Smooth muscle cell (in vitro differentiated cells): ENCODE data around the gene ST7L. TPM values are rescaled to one million over a fixed set of nuclear protein-coding genes. Genes with fewer than 3 reads are reported as not detected.

Experiments
- DNase-seq: peaks from one replicate; lab custom pipeline; 2025; ENCODE audit not compliant: unreplicated experiment; lab: John Stamatoyannopoulos, UW
- H2AFZ ChIP-seq: fragments of 200-600 bp; sonication (generic); 2 replicates; pipeline ENCODE4 v1.6.0; 2016; ENCODE audit warnings: antibody characterized with exemption, low read depth, mild to moderate bottlenecking
- H3F3A ChIP-seq: fragments of 200-600 bp; sonication (generic); 2 replicates; pipeline ENCODE4 v1.6.0; 2017; ENCODE audit warnings: antibody characterized with exemption, low read depth
- H3K27ac ChIP-seq: fragments of 200-600 bp; sonication (generic); 2 replicates; pipeline ENCODE4 v1.5.1; 2016; ENCODE audit warnings: low read depth, mild to moderate bottlenecking
- H3K27me3 ChIP-seq: fragments of 200-600 bp; sonication (generic); 2 replicates; pipeline ENCODE4 v1.6.1; 2016; ENCODE audit warnings: low read depth, mild to moderate bottlenecking
- H3K36me3 ChIP-seq: fragments of 200-600 bp; sonication (generic); 2 replicates; pipeline ENCODE4 v1.5.1; 2016; ENCODE audit warnings: low read depth
- H3K4me1 ChIP-seq: fragments of 200-600 bp; sonication (generic); 2 replicates; pipeline ENCODE4 v1.5.1; 2016; ENCODE audit warnings: low read depth
- H3K4me2 ChIP-seq: fragments of 200-600 bp; sonication (generic); 2 replicates; pipeline ENCODE4 v1.6.0; 2016; ENCODE audit warnings: mild to moderate bottlenecking
- H3K4me3 ChIP-seq: fragments of 200-600 bp; sonication (generic); 2 replicates; pipeline ENCODE4 v1.5.1; 2016; ENCODE audit warnings: mild to moderate bottlenecking
- H3K79me2 ChIP-seq: fragments of 200-600 bp; sonication (generic); 2 replicates; pipeline ENCODE4 v1.6.0; 2016; ENCODE audit warnings: low read depth, mild to moderate bottlenecking
- H3K9ac ChIP-seq: fragments of 200-600 bp; sonication (generic); 2 replicates; pipeline ENCODE4 v1.6.0; 2016; ENCODE audit warnings: low read depth
- H3K9me3 ChIP-seq: fragments of 200-600 bp; sonication (generic); replicated peaks from 2 replicates; pipeline ENCODE4 v1.5.1; 2016; ENCODE audit warnings: low read depth
- H4K20me1 ChIP-seq: fragments of 200-600 bp; sonication (generic); 2 replicates; pipeline ENCODE4 v1.6.0; 2016; ENCODE audit warnings: low read depth
- CTCF ChIP-seq: fragments of 200-600 bp; sonication (generic); IDR thresholded peaks from 2 replicates; pipeline ENCODE4 v1.5.1; 2017; ENCODE audit warnings: borderline replicate concordance, mild to moderate bottlenecking, antibody characterized with exemption; ENCODE audit not compliant: insufficient read depth, poor library complexity, severe bottlenecking
- WGBS: methylation state at CpG from one replicate; pipeline ENCODE4 v1.1.7; 2016; ENCODE audit warnings: low lambda C conversion rate; 5-methylcytosine and 5-hydroxymethylcytosine counted together
- polyA plus RNA-seq: library from polyadenylated mRNA; unstranded; fragments of >200 nt; fragmentation: Nextera tagmentation; extraction: Ambion mirVana; gene quantifications from 2 replicates; pipeline ENCODE4 v1.2.1, GENCODE V29; 2016
- total RNA-seq: library from RNA; depleted of rRNA; stranded (reverse); fragments of >200 nt; gene quantifications from 2 replicates; pipeline ENCODE4 v1.2.3, GENCODE V29; 2014

ST7L gene
- total and polyA plus RNA-seq, 2 experiments from 2014 or later = 11.8 to 28.0 TPM

DNA sequence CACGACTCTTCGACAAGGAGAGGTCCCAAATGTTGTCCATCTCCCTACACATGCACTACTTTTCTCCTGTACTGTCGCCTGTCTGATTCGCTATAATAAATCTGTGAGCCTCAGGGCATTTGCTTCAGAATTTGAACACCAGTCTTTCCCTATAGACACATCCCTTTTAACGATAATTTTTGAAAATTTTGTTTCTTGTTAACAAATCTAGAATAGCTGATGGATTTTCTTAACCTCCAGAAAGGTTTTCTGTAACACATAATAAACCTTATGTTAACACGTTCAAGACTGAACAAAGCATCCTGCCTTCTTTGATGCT, 1.4 kb upstream of the ST7L start:
- Histone ChIP-seq H3K4me1 (peaks cover 18% of the 10 kb centered on the region), H3F3A (peaks cover 4% of the 10 kb centered on the region), H2AFZ (no peak overlapping the region), H3K27ac (peak overlapping the region; percentile 96), H3K79me2 (peaks cover 93% of the 10 kb centered on the region), H3K9ac (peak overlapping the region; percentile 96), H3K27me3 (no peaks in the 10 kb centered on the region), H3K4me2 (peak overlapping the region; percentile 94), H4K20me1 (peaks cover 51% of the 10 kb centered on the region), H3K9me3 (no peaks in the 10 kb centered on the region), H3K4me3 (peak overlapping the region; percentile 89), H3K36me3 (no peaks in the 10 kb centered on the region)
- TF ChIP-seq CTCF = no peak
- no peak for DNase-seq
- 3% methylated on average over 6 of the region's 6 CpGs for WGBS

GRCh38 chr1:112619518-112620376, 806 bp upstream of the ST7L start, which contains the start of gene CAPZA1:
Gene CAPZA1 (plus strand): TSS chr1:112619832. CDS start chr1:112619845, 13 bp downstream.
- peak within 1 kb of the TSS; percentile 73 for H2AFZ ChIP-seq
- no peaks in the 10 kb centered on the region for H3K9me3 ChIP-seq
- DNase-seq = peak; percentile 58
- peak within 1 kb of the TSS; percentile 96 for H3K9ac ChIP-seq
- TF ChIP-seq CTCF = no peak
- no peaks in the 10 kb centered on the region for H3K27me3 ChIP-seq
- no peaks in the 10 kb centered on the region for H3K36me3 ChIP-seq
- H3K4me1 ChIP-seq = peaks cover 18% of the 10 kb centered on the region
- peak within 1 kb of the TSS; percentile 94 for H3K4me2 ChIP-seq
- H4K20me1 ChIP-seq = peaks cover 45% of the 10 kb centered on the region
- H3K27ac ChIP-seq = peak within 1 kb of the TSS; percentile 96
- under 1% methylated on average over 49 of the region's 50 CpGs for WGBS
- peaks cover 87% of the 10 kb centered on the region for H3K79me2 ChIP-seq
- peak within 1 kb of the TSS; percentile 89 for H3K4me3 ChIP-seq
- H3F3A ChIP-seq = peaks cover 4% of the 10 kb centered on the region

- DNase-seq = no peak
- Histone ChIP-seq H3K4me3 (peak overlapping the region; percentile 89), H3K4me2 (peak overlapping the region; percentile 94), H3F3A (peaks cover 4% of the 10 kb centered on the region), H3K4me1 (peaks cover 18% of the 10 kb centered on the region), H3K27ac (peak overlapping the region; percentile 96), H3K9ac (peak overlapping the region; percentile 96), H4K20me1 (peaks cover 30% of the 10 kb centered on the region), H3K9me3 (no peaks in the 10 kb centered on the region), H3K36me3 (no peaks in the 10 kb centered on the region), H2AFZ (peak overlapping the region; percentile 73), H3K79me2 (peaks cover 72% of the 10 kb centered on the region), H3K27me3 (no peaks in the 10 kb centered on the region)
- no peak for TF ChIP-seq CTCF
- WGBS = 1% methylated on average over 12 of the region's 12 CpGs
Observed at GRCh38 chr1:112618114-112618720, 724 bp downstream of the ST7L start.
